NCI-H187 (cell line): ENCODE data around the gene RAB20.
"Not testable (repeated sequence)": the region's sequence is repeated elsewhere in the genome, so short reads cannot be mapped to it uniquely, and the experiment has no call there.

ENCODE experiments used
- DNase-seq, 2 experiments: peaks; one replicate each; lab custom pipeline; 2025; lab: John Stamatoyannopoulos, UW

Gene RAB20

DNA sequence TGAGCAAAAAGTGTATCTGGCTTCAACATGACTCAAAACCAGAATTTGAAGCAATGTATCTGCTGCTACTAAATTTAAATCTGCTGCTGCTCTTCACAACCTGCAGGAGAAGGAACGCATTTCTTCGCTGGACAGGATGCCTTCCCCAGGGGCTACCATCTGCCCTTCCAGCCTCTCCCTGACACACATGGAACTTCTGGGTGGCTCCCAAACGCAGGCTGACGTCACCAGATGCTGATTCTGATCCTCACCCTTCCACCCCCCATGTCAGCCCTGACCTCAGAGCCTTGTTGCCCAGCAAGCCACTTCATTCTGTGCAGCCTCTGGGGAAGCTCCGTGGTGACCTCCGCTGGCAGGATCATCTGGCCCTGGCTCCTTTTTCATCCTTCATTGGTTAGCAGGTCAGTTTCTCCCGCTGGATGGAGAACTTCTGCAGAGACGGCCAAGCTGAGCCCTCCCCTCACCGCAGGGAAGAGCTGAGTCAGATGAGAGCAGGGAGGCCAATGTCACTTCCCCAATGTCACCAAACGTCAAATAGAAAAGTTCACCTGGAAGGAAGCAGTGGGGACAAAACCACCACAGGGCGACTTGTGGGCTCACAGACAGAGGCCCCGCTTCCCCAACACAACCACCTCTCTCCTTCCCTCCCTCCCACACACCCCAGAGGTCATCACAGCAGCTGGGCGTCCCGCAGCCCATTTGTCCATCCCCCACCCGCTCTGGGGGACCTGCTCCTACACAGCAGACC is 14.0 kb upstream of the RAB20 start:
- DNase-seq = no peak

DNA sequence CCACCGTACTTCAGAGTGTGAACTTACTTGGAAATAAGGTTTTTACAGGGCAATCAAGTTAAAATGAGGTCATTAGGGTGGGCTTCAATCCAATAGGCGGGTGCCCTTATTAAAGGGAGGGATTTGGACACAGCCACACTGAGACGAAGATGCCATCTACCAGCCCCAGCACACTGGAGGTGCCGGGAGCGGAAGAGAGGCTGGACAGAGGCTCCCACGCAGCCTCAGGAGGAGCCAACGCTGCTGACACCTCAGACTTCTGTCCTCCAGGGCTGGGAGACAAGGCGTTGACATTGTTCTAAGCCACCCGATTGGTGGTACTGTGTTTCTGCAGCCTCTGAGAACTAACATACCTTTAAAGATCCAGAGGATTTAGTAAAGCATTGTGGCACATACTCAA is 12.6 kb upstream of the RAB20 start:
- DNase-seq = no peak

DNA sequence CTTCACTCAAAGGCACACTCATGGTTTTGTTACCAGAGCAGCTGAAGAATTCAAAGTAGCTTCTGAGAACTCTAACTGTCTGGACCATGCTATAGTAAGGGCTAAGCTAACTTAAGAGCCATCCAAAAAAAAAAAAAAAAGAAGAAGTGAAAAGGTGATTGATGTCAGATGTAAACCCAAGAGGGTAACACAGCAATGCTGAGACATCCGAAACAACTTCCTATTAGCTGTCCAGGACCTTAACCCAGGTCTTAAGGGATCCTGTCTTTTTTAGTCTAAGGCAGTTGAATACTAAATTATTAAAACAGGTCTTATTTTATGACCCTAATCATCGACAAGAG is 11.2 kb upstream of the RAB20 start:
- no peak for DNase-seq

DNA sequence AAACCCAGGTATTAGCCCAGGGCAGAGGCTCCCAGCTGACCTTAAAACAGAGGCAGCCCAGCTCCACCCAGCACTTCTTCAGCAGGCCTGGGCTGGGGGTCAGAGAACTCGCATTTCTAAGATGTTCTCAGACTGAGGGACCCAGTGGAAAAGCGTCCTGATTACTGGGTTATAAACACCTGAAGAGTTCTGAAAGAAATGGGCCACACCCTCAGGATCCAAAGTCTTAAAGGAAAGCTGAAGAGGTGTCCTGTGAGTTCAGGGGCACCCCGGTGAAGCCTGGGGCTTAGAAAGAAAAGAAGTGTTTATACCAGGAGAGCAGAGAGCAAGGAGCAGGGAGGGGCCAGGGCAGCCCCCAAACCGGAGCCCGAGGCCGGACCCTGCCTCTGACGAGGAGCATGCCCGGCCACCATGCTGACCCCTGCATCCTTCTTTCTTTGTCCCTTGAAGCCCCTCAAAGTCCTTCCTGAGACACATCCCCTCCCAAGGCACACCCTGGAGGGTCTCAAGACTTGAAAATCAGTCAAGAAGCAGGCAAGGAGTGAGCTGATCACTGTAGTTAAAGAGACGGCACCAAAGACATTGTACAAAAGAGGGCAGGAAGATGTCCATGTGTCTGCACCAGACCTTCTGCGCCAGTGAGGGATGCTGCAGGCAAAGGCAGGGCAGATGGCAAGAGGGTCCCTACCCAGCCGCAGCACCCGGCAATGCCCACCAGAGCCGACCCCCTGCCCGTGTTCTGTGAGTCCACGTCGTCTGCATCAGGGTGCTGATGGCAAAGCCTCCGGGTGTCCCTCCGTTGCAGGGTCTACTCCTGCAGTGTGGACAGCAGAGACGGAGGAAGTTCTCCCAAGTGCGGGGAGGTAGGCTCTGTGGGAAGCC is 10.6 kb upstream of the RAB20 start:
- no peak for DNase-seq

DNA sequence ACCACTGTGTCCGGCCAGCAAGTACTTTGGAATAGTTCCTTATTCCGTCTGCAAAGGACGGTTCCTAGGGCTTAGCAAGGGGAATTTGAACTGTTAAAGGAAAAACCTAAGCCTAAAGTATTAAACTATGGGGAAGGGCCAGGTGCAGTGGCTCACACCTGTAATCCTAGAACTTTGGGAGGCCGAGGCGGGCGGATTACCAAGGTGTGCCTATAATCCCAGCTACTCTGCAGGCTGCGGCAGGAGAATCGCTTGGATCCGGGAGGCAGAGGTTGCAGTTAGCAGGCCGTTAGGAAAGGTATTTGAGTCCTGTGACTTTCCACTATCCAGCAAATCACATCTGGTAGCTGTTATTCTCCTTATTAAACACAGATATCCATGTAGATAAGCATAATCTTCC is 9.4 kb upstream of the RAB20 start:
- DNase-seq = no peak

DNA sequence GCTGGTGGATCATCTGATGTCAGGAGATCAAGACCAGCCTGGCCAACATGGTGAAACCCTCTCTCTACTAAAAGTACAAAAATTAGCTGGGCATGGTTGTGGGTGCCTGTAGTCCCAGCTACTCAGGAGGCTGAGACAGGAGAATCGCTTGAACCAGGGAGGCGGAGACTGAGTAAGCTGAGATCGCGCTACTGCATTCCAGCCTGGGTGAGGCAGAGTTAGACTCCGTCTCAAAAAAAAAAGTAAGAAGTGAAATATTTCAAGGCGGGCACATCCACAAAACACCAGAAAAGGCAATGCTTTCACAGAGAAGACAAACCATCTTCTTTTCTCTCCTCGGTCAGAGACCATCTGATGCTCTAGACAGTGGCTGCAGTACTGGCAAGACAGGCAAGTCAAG is 8.4 kb upstream of the RAB20 start:
- not testable (repeated sequence) for DNase-seq

DNA sequence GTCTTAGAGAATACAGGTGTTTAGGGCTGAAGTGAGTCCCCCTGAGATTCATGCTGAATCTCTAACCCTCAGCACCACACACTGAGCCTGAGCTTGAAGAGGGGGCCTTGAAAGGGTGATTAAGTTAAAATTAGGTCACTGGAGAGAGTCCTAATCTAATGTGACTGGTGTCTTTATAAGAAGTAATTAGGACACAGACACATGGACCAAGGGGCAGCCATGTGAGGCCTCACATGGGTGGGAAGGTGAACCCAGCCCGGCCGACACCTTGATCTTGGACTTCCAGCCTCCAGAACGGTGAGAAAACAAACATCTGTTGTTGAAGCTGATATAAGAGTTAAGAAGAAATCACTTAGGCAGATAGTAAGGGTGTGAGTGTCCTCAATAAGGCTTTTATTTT is 7.1 kb upstream of the RAB20 start:
- no peak for DNase-seq

DNA sequence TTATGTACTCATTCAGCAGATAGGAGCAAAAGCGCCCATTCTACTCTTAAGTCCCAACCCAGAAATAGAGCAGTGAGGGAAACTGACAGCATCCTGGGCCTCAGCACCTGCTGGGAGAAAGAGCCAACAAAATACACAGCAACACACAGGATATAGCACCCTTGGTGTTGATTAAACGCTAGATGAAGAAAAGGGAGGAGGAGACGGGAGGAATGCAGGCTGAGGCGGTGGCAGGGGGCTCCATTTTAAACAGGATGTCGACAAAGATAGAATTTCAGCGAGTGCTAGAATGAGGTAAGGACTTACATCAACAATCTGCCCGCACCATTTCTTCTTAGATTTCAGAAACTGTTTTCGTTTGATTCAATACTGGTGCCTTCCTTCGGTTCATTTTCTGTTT is 4.6 kb upstream of the RAB20 start:
- DNase-seq = no peak

DNA sequence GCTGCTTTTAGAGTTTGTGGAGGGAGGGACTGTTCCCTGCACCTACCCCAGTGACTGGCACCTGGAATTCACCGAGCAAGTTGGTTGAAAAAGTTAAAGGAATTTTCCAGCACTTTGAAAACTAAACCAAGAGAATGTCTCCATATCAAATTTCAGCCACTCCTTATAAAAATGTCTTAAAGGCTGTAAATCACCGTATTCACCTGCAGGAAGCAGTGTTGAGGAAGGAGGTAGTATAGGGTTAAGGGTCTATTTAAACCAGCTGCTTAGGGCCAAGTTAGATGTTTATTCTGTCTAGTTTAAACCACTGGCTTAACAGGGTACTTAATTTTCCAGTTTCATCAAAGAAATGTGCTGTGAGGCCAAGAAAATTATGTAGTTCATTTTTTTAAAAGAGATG is 3.8 kb upstream of the RAB20 start:
- DNase-seq = no peak

DNA sequence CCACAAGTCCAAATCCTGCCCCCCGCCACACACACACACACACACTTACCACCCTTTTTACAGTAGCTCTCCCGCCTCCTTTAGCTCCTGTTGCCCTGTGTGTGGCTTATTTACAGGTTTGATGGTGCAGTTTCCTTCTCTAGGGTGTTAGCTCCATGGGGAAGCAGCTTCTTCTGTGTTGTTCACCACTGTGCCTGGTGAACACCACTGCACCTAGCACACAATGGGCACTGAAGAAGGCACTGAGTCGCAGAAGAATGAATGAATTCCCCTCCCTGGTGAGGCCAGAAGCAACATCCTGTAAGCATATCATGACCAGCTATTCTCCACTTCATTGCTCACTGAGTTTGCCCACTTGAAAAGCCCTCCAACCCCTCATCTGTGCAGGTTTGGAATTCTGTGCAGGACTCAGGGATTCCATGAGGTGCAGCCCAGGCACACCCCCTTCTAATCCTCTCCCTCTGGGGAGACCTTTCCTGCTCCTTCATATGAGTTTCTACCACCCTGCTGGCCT is 3.0 kb upstream of the RAB20 start:
- DNase-seq = no peak

DNA sequence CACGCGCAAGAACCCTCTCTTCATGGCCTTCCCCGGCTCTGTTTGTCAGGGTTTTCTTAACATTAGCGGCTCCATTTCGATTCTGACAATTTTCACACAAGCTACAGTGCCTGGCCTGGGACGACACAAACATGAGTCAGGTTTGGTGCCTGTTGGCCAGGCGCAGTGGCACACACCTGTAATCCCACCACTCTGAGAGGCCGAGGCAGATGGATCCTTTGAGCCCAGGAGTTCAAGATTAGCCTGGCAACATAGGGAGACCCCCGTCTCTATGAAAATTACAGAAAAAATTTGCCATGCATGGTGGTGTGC is 1.9 kb upstream of the RAB20 start:
- DNase-seq = no peak

DNA sequence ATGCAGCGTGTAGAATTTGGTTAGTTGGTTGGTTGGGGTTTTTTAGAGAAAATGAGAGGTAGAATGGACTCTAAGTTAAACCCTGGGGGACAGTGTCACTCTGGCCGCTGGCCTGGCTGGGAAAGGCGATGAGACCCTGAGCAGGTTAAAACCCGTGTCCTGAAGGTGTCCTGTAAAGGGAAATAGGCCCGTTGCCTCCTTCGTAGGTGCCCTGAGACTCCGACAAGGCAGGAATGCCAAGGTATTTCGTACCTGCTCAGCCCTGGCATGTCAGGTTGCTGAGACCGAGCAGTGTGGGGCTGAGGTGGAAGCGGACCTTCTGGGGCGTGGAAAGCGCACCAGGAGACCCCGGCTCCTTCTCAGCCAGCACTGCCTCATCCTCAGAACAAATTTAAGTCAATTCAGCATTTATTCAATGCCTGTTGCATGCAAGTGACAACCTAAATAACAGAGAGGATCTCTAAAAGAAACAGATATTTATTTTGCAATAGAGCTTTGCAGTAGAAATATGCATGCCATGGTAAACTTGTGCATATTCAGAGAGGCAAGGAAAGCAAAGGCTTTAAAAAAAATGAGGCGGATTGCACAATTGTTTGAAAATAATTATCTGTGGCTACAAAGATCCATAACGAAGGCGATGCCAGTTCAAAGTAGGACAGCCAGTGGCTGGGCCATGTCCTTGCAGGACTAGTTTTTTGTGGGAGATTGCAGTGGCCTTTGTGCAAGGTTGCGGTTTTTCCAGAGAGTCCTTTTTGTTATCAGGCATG is 1.4 kb upstream of the RAB20 start:
- DNase-seq = no peak

DNA sequence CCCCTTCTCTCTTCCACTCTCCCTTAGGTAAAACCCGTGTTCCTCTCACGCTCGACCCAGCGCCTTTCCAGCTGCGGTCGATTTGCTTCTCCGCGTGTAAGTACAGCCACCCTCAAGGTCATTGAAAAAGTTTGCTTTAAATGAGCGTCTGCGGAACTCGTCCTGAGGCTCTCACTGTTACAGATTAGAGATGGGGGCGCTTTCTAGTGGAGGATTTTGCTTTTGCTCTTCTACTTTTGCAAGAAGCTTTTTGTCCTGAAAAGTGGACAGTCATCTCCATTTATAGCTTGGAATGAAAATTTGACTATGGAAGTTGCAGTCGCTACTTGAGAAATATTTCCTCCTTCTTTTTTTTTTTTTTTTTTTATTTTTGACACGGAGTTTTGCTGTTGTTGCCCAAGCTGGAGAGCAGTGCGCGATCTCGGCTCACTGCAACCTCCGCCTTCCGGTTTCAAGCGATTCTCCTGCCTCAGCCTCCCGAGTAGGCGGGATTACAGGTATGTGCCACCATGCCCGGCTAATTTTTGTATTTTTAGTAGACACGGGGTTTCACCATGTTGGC is 595 bp upstream of the RAB20 start:
- DNase-seq = no peak

DNA sequence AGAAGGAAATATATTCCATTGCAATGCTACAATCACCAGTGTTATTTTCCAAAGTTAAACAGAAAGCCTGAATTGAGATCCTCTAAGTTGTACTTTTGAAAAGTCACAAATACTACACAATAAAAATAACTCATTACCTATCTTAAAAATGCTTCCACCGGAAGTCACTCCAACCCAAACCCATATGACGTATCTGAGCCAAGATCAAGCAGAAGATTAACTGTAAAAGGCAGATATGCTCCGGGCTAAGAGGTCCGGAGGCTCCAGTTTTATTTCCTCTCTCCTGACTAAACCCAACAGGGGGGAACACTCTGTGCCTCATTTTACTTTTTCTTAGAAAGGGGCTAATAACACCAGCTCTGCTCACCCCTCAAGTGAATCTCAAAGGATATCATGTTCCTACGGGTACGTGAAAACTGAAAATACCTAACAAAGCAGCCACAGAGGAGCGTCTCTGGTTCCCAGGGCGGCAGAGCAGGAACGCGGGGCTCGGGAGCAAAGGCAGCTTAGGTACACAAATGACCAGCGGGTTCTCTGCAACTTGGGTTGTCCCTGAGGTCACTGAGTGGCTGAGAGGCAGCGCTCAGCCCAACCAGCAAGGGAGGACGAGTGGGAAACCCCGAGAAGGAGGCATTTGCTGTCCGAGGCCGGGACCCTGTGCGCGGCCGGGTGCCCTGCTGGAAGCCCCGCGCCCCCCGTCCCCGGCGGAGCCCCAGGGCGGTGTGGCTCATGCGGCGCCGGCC is 750 bp downstream of the RAB20 start:
- no peak for DNase-seq

DNA sequence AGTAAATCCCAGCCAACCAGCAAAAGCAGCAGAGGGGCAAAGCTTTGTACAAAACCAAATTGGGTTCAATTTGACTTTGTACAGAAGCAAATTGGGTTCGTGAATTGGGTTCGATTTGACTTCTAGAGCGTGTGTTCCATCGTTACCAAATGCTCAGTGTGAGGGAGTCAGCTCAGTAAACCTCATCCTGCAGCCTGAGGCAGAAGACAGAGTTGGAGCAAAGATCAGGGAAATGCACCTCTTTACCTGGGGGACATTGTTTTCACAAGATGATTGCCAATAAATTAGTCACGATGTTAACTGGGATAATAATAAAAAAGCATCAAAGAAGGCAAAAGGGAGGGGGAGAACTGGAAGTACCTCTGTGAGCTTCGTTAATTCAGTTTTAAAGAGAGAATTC is 1.5 kb downstream of the RAB20 start:
- DNase-seq = no peak

DNA sequence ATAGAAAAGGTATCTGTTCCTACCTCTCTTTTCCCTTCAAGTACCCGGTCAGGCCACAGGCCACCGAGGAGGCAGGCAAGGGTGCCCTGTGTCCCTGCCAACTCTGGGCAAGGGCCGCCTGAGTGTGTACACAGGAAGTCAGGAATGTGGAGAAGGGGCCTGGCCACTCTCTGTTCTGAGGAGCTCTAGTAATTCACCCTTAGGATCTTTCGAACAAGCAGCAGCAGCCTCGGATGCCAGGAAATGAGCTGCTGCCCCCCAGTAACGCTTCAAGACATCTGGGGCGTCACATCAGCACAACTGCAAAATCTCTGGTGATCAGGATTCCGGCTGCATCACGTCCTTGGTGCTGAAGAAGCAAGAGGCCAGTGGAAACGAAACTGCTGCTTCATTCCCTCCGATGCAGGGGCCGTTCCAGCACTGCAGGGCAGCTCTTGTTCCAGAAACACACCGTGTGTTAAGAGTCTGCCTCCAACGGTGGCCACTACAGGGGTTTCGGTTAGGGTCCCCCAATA is 2.0 kb downstream of the RAB20 start:
- no peak for DNase-seq

DNA sequence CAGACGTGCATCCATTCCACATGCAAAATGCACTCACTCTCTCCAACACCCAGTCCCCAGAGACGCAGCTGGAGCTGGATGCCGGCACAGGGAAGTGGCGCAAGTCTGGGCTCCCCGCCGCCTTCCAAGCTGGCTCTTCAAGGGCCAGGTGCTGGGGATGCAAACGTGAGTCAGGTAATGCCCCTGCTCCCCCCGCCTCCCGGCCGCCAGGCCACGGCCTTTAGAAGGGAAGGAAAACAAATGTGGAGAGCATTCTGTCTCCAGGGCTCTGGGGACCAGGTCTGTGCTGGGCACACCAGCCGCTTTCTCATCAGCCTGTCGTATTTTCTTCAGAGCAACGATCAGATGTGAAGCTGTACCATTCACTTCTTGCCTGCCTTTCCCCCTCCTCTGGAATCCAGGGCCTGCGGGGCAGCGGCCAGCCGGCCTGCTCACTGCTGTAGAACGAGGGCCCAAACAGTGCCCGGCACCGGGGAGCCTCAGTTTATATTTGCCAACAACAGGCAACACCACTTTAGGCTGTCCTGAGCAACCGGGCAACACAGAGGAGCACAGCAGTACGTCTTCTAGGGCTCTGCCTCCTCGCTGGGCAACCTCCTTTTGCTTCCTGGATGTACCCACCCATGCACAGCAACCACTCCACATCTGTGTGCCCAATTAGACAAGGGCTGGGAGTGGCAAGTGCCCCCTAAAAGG is 3.8 kb downstream of the RAB20 start:
- DNase-seq = no peak

DNA sequence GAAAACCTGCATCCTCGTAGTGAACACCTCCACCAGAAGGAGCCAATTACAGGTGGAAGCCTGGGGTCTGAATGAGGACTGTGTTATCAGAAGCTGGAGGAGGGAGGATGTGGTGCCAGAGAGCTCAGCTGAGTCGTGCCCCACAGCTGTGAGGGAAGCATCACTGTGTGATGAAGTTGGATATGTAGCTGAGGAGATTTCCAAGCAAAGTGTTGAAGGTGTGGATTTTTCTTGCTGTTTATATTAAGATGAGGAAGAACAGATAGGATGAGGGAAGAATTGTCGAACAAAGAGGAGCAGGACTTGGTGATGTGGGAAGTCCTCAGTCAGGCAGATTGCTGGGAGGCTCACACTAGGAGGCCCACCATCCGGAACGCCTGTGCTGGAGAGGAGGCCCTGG is 4.4 kb downstream of the RAB20 start:
- no peak for DNase-seq

DNA sequence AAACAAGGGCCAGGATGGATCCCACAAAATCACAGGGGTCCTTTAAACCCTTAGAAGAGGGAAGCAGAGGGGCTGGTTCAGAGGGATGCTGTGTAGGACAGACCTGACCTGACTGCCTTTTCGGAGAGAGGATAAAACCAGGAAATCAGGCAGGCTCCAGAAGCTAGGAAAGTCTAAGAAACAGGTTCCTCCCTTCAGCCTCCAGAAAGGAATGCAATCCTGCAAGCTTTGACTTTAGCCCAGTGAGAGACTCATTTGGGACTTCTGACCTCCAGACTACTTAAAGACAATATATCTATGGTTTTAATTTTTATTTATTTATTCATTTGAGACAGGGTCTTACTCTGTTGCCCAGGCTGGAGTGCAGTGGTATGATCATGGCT is 5.3 kb downstream of the RAB20 start:
- no peak for DNase-seq

DNA sequence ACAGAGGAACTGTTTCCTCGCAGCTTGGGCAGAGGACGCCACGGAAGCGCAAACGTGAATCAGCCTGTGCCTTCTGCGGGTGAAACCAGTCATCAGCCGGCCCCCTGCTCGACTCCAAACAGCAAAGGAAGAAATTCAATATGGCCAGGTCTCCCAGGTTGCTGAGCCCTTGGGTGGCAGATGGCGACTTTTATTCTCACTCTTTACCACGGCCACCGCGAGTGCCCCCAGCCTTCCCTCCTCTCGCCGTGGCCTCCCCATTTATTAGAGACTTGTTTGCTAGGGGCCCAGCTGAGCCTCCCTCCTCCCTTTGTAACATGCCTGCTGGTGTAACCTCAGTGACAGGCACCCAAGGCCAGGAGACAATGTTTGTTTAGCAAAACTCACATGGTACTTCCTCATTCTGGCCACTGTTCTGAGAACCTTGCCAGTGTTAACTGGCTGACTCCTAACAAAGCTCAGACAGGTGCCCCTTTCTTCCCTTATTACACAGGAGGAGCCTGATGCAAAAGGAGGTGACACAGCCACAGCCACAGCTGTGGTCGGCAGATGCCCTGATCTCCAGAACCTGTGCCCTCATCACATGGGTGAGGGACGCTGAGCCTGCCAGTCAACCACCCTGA is 5.8 kb downstream of the RAB20 start:
- no peak for DNase-seq

DNA sequence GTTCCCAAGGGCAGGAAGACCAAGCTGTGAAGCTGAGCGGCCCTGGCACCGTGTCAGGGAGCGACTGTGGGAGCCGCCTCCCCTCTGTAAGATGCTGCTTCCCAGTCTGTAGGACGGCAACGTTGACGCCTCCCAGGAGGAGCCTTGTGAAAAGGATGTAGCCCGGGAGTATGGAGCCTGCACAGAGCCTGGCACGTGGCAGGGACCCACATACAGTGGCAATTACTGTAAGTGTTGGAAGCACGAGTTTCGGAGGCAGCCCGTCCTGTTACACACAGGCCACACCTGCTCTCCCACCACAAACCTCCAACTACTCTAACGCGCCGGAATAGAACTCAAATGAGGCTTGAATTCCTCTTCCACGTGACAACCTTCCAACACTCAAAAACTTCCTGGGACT is 6.6 kb downstream of the RAB20 start:
- no peak for DNase-seq
